Measurements from ENCODE around the gene TXK.
A peak's percentile ranks its signal among the peaks of the same experiment; 100 is the strongest.

Gene TXK

GRCh38 chr4:48133669-48134068, 381 bp downstream of the TXK start:
- peak in 1 of 2 experiments; percentile 33 for DNase-seq

- no peak for DNase-seq
Measured at GRCh38 chr4:48131736-48132135, 2.3 kb downstream of the TXK start.

- DNase-seq: no peak
Measured at GRCh38 chr4:48130100-48130499, 4.0 kb downstream of the TXK start.

DNA sequence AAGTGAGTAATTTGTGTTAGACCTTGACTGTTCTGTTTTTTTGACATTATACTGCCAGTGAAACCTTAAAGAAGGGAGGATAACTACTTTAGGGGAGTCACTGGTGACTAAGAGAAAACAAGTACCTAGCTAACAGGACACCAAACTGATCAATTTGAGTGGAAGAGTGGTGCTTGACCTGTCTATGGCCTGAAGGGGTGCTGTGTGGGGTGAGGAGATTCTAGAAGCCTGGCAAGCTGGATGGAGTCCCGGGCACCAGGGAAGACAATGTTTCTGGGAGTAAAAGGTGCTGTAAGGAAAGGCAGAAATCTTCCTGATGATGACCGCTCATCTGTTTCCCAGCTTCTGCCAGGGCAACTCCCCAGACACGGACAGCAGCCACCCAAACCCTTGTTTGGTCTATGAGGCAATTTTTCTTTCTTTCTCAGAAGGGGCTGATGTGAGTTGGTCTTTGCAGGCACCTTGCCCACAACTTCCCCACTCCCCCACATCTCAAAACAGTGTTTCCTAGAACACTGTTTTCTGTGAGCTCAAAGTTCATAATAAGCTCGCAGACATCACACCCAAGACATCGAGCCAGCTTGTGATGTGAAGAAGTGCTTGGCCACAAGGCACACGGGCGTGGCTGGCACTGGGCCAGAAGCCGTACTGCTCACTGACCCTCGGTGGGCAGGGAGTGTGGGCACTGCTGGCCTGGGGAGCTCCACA, 4.6 kb downstream of the TXK start:
- DNase-seq: no peak

GRCh38 chr4:48127682-48128404, 6.2 kb downstream of the TXK start:
- peak in 1 of 2 experiments; percentile 26 for DNase-seq

DNA sequence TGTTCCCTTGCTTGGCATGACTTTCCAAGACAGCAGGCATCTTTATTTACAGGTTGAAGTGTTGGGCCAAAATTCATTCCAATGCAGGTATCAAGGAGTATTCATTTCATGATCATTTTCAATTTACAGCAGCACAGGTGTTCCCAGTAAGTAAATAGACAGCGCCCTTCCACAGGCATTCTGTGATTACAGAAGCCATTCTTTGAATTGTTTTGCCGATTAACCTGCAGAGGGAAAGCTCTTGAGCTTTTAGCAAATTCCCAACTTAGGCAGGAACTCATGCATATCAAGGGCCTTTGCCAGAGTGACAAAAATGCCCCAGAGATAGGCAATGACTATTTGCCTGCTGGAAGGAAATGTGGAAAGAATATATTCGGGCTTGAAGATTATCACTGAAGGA, 6.8 kb downstream of the TXK start:
- DNase-seq: no peak

DNA sequence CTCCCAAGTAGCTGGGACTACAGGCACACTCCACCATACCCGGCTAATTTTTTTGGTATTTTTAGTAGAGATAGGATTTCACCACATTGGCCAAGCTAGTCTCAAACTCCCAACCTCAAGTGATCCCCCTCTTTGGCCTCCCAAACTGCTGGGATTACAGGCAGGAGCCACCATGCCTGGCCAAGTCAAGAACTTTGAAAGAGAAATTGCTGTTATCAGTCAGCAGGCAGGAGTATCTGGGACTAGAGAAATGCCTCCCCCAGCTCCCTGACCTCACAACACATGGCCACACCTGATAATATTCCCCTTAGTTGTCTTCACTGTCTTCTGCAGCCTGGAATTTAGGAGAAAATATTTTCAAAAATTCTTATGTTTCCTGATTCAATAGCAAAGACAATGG, 7.4 kb downstream of the TXK start:
- DNase-seq: no peak

GRCh38 chr4:48124870-48125269, 9.2 kb downstream of the TXK start:
- no peak for DNase-seq

DNA sequence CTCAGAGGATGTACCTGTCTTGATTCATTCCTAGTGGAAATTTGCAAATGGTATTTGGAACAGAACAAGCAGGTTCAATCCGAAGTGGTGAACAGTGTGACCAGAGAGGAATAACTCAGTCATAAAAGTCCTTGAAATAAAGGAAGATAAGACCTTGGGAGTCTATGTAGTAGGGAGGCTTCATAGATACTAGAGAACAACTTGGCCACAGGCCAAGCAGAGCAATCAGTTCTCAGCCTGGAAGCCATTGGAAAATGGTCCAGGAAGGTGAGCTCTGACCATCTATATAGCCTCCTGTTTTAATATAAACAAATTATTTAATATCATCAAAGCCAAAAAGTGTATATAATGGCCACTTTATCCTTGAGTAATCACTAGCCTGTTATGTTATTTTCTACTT, 11.3 kb downstream of the TXK start:
- no peak for DNase-seq

- DNase-seq: no peak
Measured at GRCh38 chr4:48121180-48121579, 12.9 kb downstream of the TXK start.

GRCh38 chr4:48120132-48120531, 13.9 kb downstream of the TXK start:
- DNase-seq: no peak

DNA sequence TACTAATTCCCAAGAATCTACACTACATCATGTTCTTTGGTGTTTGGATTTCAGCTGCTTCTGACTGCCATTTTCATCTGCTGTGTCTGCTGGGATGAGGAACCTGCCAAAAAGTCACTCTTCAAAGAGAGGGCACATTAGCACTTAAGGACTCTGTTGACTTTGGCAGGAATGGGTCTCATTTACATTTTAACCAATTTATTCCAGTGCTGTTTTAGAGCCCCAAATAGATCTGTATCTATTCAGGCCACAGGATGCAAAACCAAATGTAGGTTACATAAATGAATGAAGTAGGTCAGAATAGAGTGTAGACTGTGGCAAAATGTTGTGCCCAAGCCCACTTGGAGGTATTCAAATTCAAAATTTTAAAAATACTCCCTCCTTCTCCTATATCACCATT, 14.4 kb downstream of the TXK start:
- DNase-seq: no peak

GRCh38 chr4:48118081-48118480, 16.0 kb downstream of the TXK start:
- DNase-seq: no peak

DNA sequence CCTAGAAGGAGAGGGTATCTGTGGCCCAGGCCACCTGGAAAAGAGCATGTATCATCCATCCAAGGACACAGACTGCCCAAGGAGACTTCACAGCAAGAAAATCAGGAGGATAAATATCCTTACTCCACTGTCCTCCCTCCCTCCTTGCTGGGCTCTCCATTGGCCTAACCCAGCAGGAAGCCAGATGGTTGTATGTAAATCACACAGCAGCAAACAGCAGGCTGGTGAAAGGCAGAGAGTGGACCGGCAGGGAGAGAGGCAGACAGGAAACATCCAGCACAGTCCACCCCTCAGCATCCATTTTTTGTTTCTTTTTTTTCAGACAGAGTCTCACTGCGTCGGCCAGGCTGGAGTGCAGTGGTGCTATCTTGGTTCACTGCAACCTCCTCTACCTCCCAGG, 17.5 kb downstream of the TXK start:
- no peak for DNase-seq

DNA sequence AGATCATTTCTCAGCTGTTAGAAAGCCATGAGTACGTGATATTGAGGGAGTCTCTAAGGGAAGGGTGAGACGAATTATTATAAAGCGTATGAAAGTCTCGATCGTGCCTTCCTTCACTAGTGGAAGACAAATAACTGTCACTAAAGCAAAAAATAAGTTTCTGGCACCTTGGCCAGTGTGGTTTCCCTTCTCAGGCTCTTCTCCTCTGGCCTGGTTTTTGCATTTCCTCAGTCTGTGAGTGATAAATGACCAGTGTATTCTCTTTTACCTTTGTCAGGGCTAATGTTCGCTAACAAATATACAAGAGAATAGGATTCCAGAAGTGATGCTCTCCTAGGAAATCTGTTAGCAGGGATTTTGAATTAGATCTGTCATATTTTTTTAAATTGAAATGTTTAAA, 19.6 kb downstream of the TXK start:
- DNase-seq: no peak

- DNase-seq: no peak
Measured at GRCh38 chr4:48112017-48112667, 21.9 kb downstream of the TXK start.

GRCh38 chr4:48110452-48110978, 23.5 kb downstream of the TXK start:
- DNase-seq: no peak

GRCh38 chr4:48109413-48110263, 24.4 kb downstream of the TXK start:
- DNase-seq: no peak

GRCh38 chr4:48108309-48109073, 25.6 kb downstream of the TXK start:
- no peak for DNase-seq

DNA sequence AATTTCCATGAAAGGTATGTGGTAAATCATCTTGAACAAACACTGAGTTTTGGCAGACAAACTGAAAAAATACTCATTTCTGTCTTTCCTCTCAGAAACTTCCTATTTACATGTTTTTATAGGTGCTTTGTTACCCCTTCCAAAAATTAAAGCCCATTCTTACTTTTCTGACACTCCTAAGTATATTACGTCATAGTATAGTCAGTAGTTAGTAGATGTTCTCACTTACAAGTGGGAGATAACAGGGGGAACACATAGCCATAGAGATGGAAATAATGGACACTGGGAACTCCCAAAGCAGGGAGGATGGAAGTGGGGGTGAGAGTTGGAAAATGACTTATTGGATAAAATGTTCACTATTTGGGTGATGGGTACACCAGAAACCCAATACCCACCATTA, 28.8 kb downstream of the TXK start:
- no peak for DNase-seq

GRCh38 chr4:48103483-48104139, 30.4 kb downstream of the TXK start:
- DNase-seq: no peak

DNA sequence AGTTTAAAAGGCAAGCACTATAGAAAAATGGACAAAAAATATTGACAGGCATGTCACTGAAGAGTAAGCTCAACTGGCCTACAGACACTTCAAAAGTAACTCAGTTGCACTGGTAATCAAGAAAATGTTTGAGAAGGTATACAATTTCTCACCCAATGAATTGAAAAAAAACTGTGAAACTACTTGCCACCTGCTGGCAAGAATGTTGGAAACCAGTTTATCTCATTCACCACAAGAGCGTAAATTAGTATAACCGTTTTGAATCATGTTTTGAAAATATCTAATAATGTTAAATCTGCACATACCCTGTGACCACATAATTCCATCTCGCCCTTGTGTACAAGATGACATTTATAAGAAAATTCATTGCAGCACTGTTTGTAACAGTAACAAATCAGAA, 31.7 kb downstream of the TXK start:
- no peak for DNase-seq

All from NCI-H446 (cell line).